Fibroblast of lung (primary cell): ENCODE data around the gene SPTA1. TPM values are rescaled to one million over a fixed set of nuclear protein-coding genes. Genes with fewer than 3 reads are reported as not detected.

Source experiments
- DNase-seq, 2 donors: peaks; one replicate each; pipeline versions ENCODE4 v3.0.0 to v3.0.0-alpha.2; 2010; ENCODE audit warnings: low read depth in 2 of 2
- H2AFZ ChIP-seq: 2 replicates; pipeline ENCODE4 v1.5.1; 2012; ENCODE audit warnings: low read length, control low read depth, inconsistent platforms
- H3K27ac ChIP-seq: 2 replicates; pipeline ENCODE4 v1.5.1; 2011; ENCODE audit warnings: low read length, control low read depth; ENCODE audit not compliant: insufficient read depth
- H3K27me3 ChIP-seq: 2 replicates; pipeline ENCODE4 v1.5.1; 2011; ENCODE audit warnings: mild to moderate bottlenecking, low read length; ENCODE audit not compliant: control insufficient read depth, insufficient read depth
- H3K36me3 ChIP-seq: 2 replicates; pipeline ENCODE4 v1.5.1; 2011; ENCODE audit warnings: low read length; ENCODE audit not compliant: control insufficient read depth, insufficient read depth
- H3K4me1 ChIP-seq: 2 replicates; pipeline ENCODE4 v1.5.1; 2011; ENCODE audit warnings: low read length; ENCODE audit not compliant: control insufficient read depth, insufficient read depth; ENCODE audit errors: extremely low read depth
- H3K4me2 ChIP-seq: 2 replicates; pipeline ENCODE4 v1.5.1; 2011; ENCODE audit warnings: low read length, control low read depth; ENCODE audit not compliant: insufficient read depth; ENCODE audit errors: extremely low read depth
- H3K4me3 ChIP-seq, 4 experiments: fragments of 200-600 bp in 1 of 4; sonication (generic) in 1 of 4; replicated peaks in 1 of 4; 2 replicates each; pipeline ENCODE4 v1.5.1; 2011 to 2016; ENCODE audit warnings: low read length in 4 of 4, low read depth in 3 of 4, mild to moderate bottlenecking in 3 of 4, control low read depth in 2 of 4, inconsistent platforms in 1 of 4, mixed read lengths in 1 of 4; ENCODE audit not compliant: insufficient read depth in 1 of 4; ENCODE audit errors: control extremely low read depth in 1 of 4
- H3K79me2 ChIP-seq: 2 replicates; pipeline ENCODE4 v1.5.1; 2012; ENCODE audit warnings: mild to moderate bottlenecking, low read length, inconsistent platforms; ENCODE audit not compliant: control insufficient read depth, insufficient read depth
- H3K9ac ChIP-seq: 2 replicates; pipeline ENCODE4 v1.5.1; 2011; ENCODE audit warnings: mild to moderate bottlenecking, low read length, control low read depth; ENCODE audit not compliant: insufficient read depth
- H3K9me3 ChIP-seq: 2 replicates; pipeline ENCODE4 v1.5.1; 2012; ENCODE audit warnings: low read depth, low read length; ENCODE audit not compliant: control insufficient read depth, insufficient read depth
- H4K20me1 ChIP-seq: 2 replicates; pipeline ENCODE4 v1.5.1; 2011; ENCODE audit warnings: low read length; ENCODE audit not compliant: control insufficient read depth, insufficient read depth; ENCODE audit errors: extremely low read depth
- EZH2 ChIP-seq: IDR thresholded peaks from 2 replicates; pipeline ENCODE4 v1.5.1; 2012; ENCODE audit warnings: low read length, control low read depth, mild to moderate bottlenecking; ENCODE audit errors: missing control alignments
- polyA plus RNA-seq, 2 donors: library from polyadenylated mRNA; depleted of rRNA in 1 of 2; stranded (reverse) in 1 of 2; unstranded in 1 of 2; fragments of >200 nt; gene quantifications; 2 replicates each; pipeline ENCODE4 v1.2.1, GENCODE V29; 2011 to 2012; ENCODE audit warnings: missing spikeins in 1 of 2
- total RNA-seq: library from RNA; depleted of rRNA; stranded (reverse); fragments of >200 nt; gene quantifications from 2 replicates; pipeline ENCODE4 v1.2.1, GENCODE V29; 2014
- TF ChIP-seq, protein P1 (sequence below), 2 donors: IDR thresholded peaks in 1 of 2; conservative IDR thresholded peaks in 1 of 2; 1 replicate in 1 of 2; 2 replicates in 1 of 2; pipeline ENCODE4 v1.5.1; 2011 to 2012; ENCODE audit warnings: low read length in 2 of 2, control low read depth in 1 of 2, inconsistent platforms in 1 of 2, low read depth in 1 of 2, mild to moderate bottlenecking in 1 of 2

Gene SPTA1
- total and polyA plus RNA-seq, 2 donors (not counting 1 experiment from before 2014, with no cell fraction given) = 0.07 to 0.17 TPM

DNA sequence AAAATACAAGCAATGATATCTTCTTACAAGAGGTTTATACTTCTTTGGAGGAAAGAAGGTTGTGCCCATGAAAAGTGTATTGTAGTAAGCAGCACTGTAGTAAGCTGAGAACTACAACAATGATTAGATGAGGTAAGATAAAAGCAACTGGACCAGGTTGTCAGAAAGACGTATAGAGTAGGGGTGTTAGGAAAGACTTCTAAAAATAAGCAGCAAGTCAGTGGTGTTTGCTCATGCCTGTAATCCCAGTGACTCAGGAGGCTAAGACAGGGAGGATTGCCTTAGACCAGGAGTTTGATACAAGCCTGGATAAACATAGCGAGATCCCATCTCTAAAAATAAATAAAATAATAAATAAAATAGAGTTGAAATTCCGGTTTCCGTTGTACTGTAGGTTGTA lies 102.6 kb downstream of the SPTA1 start:
- H3K27me3 ChIP-seq = no peaks in the 10 kb centered on the region
- no peaks in the 10 kb centered on the region for H3K79me2 ChIP-seq
- no peak for DNase-seq
- no peaks in the 10 kb centered on the region for H4K20me1 ChIP-seq
- no peaks in the 10 kb centered on the region for H3K36me3 ChIP-seq
- H3K9ac ChIP-seq = no peak overlapping the region
- no peak overlapping the region for H3K4me3 ChIP-seq
- H3K9me3 ChIP-seq = no peaks in the 10 kb centered on the region
- H3K4me2 ChIP-seq = no peak overlapping the region
- no peaks in the 10 kb centered on the region for H3K4me1 ChIP-seq
- H2AFZ ChIP-seq = no peak overlapping the region
- H3K27ac ChIP-seq = no peak overlapping the region
- TF ChIP-seq, protein P1, sequence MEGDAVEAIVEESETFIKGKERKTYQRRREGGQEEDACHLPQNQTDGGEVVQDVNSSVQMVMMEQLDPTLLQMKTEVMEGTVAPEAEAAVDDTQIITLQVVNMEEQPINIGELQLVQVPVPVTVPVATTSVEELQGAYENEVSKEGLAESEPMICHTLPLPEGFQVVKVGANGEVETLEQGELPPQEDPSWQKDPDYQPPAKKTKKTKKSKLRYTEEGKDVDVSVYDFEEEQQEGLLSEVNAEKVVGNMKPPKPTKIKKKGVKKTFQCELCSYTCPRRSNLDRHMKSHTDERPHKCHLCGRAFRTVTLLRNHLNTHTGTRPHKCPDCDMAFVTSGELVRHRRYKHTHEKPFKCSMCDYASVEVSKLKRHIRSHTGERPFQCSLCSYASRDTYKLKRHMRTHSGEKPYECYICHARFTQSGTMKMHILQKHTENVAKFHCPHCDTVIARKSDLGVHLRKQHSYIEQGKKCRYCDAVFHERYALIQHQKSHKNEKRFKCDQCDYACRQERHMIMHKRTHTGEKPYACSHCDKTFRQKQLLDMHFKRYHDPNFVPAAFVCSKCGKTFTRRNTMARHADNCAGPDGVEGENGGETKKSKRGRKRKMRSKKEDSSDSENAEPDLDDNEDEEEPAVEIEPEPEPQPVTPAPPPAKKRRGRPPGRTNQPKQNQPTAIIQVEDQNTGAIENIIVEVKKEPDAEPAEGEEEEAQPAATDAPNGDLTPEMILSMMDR (conservative IDR thresholded peaks at IDR 0.05 in 1 of 2, IDR thresholded peaks at IDR 0.05 in 1 of 2; ENCODE audit: low read depth in 1 of 2, low read length in 2 of 2) = no peak
- no peak for TF ChIP-seq EZH2

DNA sequence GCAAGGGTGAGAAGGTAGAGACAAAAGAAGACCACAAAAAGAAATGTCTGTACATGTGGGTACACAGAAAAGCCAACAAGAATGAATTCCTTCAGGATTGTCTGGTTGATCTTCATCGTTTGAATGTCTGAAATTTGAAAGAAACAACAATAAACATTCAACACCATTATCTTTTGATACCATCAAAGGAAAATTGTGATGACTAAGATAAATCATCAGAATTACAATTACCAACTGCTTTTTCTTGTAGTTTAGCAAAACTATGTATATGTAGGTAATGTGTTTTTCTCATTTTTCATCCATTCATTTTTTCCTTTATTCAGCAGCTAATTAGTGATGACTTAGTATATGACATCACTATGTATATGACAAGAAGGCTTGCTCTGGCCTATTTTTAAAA lies 106.8 kb downstream of the SPTA1 start, which contains the start of gene OR10X1:
OR10X1 (minus strand) TSS at position 167 of the 400 bp plus-strand sequence; CDS start at position 167, 0 bp downstream.
- H3K4me2 ChIP-seq = no peak within 1 kb of the TSS
- no peaks in the 10 kb centered on the region for H3K27me3 ChIP-seq
- H3K79me2 ChIP-seq = no peaks in the 10 kb centered on the region
- TF ChIP-seq, protein P1 (conservative IDR thresholded peaks at IDR 0.05 in 1 of 2, IDR thresholded peaks at IDR 0.05 in 1 of 2; ENCODE audit: low read depth in 1 of 2, low read length in 2 of 2) = no peak
- TF ChIP-seq EZH2 = no peak
- DNase-seq = no peak
- no peaks in the 10 kb centered on the region for H4K20me1 ChIP-seq
- no peak within 1 kb of the TSS for H3K4me3 ChIP-seq
- H2AFZ ChIP-seq = no peak within 1 kb of the TSS
- H3K9ac ChIP-seq = no peak within 1 kb of the TSS
- H3K9me3 ChIP-seq = no peaks in the 10 kb centered on the region
- H3K27ac ChIP-seq = no peak within 1 kb of the TSS
- no peaks in the 10 kb centered on the region for H3K4me1 ChIP-seq
- no peaks in the 10 kb centered on the region for H3K36me3 ChIP-seq

DNA sequence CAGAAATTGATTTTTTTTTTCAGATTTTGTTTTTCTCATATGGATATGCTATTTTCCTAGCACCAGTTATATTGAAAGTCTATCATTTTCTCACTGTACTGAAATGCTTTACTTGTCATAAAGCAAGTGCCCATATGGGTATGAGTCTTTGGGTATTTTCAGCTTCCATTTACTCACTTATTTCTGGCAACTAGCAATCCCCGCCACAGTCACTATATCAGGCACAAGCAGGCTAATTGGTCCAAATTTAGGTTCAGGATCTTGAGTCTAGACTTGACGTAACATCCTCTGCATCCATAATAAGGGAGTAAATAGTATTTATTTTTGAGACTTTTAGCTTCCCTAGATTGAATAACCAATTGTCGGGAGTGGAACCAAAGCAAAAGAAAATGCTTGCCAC lies 109.0 kb downstream of the SPTA1 start:
- Histone ChIP-seq H3K36me3 (no peaks in the 10 kb centered on the region), H3K4me1 (no peaks in the 10 kb centered on the region), H3K4me3 (no peak overlapping the region), H3K27me3 (no peaks in the 10 kb centered on the region), H3K9ac (no peak overlapping the region), H4K20me1 (no peaks in the 10 kb centered on the region), H2AFZ (no peak overlapping the region), H3K4me2 (no peak overlapping the region), H3K27ac (no peak overlapping the region), H3K9me3 (no peaks in the 10 kb centered on the region), H3K79me2 (no peaks in the 10 kb centered on the region)
- TF ChIP-seq, protein P1 (conservative IDR thresholded peaks at IDR 0.05 in 1 of 2, IDR thresholded peaks at IDR 0.05 in 1 of 2; ENCODE audit: low read depth in 1 of 2, low read length in 2 of 2) = no peak
- no peak for TF ChIP-seq EZH2
- DNase-seq = no peak
